ENCODE data around the gene MTARC1. TPM values are rescaled to one million over a fixed set of nuclear protein-coding genes. Genes with fewer than 3 reads are reported as not detected.

The MTARC1 gene
- total and polyA plus RNA-seq, 12 donors, result 4.4 to 24.4 (median 8.4) TPM

- no peak for ATAC-seq
Measured at GRCh38 chr1:220811695-220812094, 25.0 kb downstream of the MTARC1 start.

GRCh38 chr1:220812308-220812707, 25.6 kb downstream of the MTARC1 start:
- ATAC-seq (no peak), DNase-seq (no peak)
- Histone ChIP-seq H3K27me3 (no peaks in the 10 kb centered on the region), H3K36me3 (peaks cover 0 to 21% (median 0%) of the 10 kb centered on the region in 9 donors), H3K9me3 (no peaks in the 10 kb centered on the region), H3K4me1 (peaks cover 4 to 15% (median 12%) of the 10 kb centered on the region in 9 donors), H3K27ac (no peak overlapping the region), H3K4me3 (no peak overlapping the region)
- WGBS, 2 donors, result 71 to 73% methylated on average over 6 of the region's 6 CpGs
- TF ChIP-seq, protein P1, sequence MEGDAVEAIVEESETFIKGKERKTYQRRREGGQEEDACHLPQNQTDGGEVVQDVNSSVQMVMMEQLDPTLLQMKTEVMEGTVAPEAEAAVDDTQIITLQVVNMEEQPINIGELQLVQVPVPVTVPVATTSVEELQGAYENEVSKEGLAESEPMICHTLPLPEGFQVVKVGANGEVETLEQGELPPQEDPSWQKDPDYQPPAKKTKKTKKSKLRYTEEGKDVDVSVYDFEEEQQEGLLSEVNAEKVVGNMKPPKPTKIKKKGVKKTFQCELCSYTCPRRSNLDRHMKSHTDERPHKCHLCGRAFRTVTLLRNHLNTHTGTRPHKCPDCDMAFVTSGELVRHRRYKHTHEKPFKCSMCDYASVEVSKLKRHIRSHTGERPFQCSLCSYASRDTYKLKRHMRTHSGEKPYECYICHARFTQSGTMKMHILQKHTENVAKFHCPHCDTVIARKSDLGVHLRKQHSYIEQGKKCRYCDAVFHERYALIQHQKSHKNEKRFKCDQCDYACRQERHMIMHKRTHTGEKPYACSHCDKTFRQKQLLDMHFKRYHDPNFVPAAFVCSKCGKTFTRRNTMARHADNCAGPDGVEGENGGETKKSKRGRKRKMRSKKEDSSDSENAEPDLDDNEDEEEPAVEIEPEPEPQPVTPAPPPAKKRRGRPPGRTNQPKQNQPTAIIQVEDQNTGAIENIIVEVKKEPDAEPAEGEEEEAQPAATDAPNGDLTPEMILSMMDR (IDR thresholded peaks at IDR 0.05), result no peak
- intact Hi-C loops (cut with DNase I), result loop anchor here in 5 of 10 donors (5.0 to 10.0 kb wide), 6 partner anchors 60 to 1635 kb away; partner anchors contain the start of gene HLX (in 2 of the 5)

More at GRCh38 chr1:220811695-220812094, 25.0 kb downstream of the MTARC1 start:
- Histone ChIP-seq H3K4me3 (no peak overlapping the region), H3K4me1 (peaks cover 4 to 15% (median 12%) of the 10 kb centered on the region in 9 donors), H3K9me3 (no peaks in the 10 kb centered on the region), H3K27ac (no peak overlapping the region), H3K36me3 (peaks cover 0 to 21% (median 0%) of the 10 kb centered on the region in 9 donors), H3K27me3 (no peaks in the 10 kb centered on the region)
- no peak for DNase-seq
- TF ChIP-seq, protein P1 (IDR thresholded peaks at IDR 0.05), result no peak
- intact Hi-C loops (cut with DNase I), result loop anchor here in 5 of 10 donors (2.0 to 10.0 kb wide), 7 partner anchors 61 to 1636 kb away; partner anchors contain the start of gene HLX (in 2 of the 5)
- 92 to 96% methylated on average over 5 of the region's 5 CpGs for WGBS, 2 donors

DNA sequence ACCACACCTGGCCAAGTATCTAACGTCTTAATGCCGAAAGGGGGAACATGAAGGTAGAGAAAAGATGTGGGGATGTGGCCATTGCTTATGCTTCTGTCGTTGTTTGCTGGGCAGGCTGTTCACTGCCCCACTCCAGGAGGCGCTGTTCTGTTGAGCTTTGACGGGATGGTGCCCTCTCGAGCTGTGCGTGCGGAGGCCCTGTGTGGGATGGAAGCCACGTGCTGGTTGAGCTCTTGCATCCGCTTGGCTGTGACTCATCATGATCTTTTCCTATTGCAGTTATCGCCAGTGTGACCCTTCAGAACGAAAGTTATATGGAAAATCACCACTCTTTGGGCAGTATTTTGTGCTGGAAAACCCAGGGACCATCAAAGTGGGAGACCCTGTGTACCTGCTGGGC, 26.3 kb downstream of the MTARC1 start:
- no peak for ATAC-seq
- Histone ChIP-seq H3K36me3 (peaks cover 0 to 21% (median 0%) of the 10 kb centered on the region in 9 donors), H3K9me3 (no peaks in the 10 kb centered on the region), H3K27me3 (no peaks in the 10 kb centered on the region), H3K4me3 (no peak overlapping the region), H3K27ac (no peak overlapping the region), H3K4me1 (peaks cover 4 to 15% (median 12%) of the 10 kb centered on the region in 9 donors)
- intact Hi-C loops (cut with DNase I), result loop anchor here in 5 of 10 donors (5.0 to 10.0 kb wide), 6 partner anchors 59 to 1634 kb away; partner anchors contain the start of gene HLX (in 2 of the 5)
- TF ChIP-seq, protein P1 (IDR thresholded peaks at IDR 0.05), result no peak
- no peak for DNase-seq
- WGBS, 2 donors, result 82 to 93% methylated on average over 12 of the region's 12 CpGs

- H3K9me3 ChIP-seq, result peaks cover 0 to 2% (median 0%) of the 10 kb centered on the region in 11 donors
- 92 to 94% methylated on average over 2 of the region's 2 CpGs for WGBS, 2 donors
- no peak for ATAC-seq
- no peaks in the 10 kb centered on the region for H3K27me3 ChIP-seq
- peaks cover 2 to 10% (median 6%) of the 10 kb centered on the region in 9 donors for H3K4me1 ChIP-seq
- intact Hi-C loops (cut with DNase I), result loop anchor here in 3 of 10 donors (5.0 to 10.0 kb wide), 3 partner anchors 57 to 619 kb away; no protein-coding TSS in a partner anchor
- H3K27ac ChIP-seq, result no peak overlapping the region
- DNase-seq, result no peak
- no peak overlapping the region for H3K4me3 ChIP-seq
- TF ChIP-seq, protein P1 (IDR thresholded peaks at IDR 0.05), result no peak
- peaks cover 0 to 21% (median 0%) of the 10 kb centered on the region in 9 donors for H3K36me3 ChIP-seq
Measured at GRCh38 chr1:220815409-220815808, 28.7 kb downstream of the MTARC1 start.
